ENCODE data around the gene MAP3K6. TPM values are rescaled to one million over a fixed set of nuclear protein-coding genes. Genes with fewer than 3 reads are reported as not detected.

MAP3K6 gene
- total and polyA plus RNA-seq, 4 donors: 1.3 to 8.3 (median 4.0) TPM

DNA sequence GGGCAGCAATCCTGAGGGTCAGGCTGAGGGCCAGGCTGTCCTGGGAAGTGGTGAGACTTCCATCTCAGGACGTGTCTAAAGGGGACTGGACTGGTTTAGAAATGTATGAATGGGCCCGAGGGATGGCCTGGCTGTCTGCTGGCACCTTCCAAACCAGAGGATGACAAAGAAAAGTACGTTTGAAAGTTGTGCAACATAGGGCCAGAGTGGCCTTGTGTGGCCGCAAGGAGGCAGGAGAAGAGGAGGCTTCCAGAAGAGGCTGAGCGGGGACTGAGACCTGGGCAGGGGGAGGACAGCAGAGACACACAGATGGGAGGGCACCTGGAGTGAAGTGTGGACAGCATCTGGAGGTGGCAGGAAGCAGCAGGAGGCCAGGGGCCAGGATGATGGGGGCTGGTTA is 27.5 kb downstream of the MAP3K6 start:
- Histone ChIP-seq H3K27me3 (ENCODE audit: control insufficient read depth in 4 of 4, insufficient read depth in 4 of 4, low read length in 3 of 4) (no peaks in the 10 kb centered on the region), H3K36me3 (ENCODE audit: control insufficient read depth in 4 of 4, insufficient read depth in 3 of 4, low read depth in 1 of 4, low read length in 3 of 4) (peaks cover 4 to 22% (median 16%) of the 10 kb centered on the region in 4 donors), H3K4me3 (ENCODE audit: low read depth in 1 of 3, low read length in 3 of 3) (no peak overlapping the region), H3K27ac (ENCODE audit: low read depth in 1 of 2, low read length in 2 of 2) (no peak overlapping the region), H3K4me1 (ENCODE audit: control insufficient read depth in 4 of 4, insufficient read depth in 4 of 4, low read length in 3 of 4) (no peaks in the 10 kb centered on the region), H3K9me3 (ENCODE audit: control insufficient read depth in 4 of 4, low read length in 3 of 4) (no peaks in the 10 kb centered on the region), H3K9ac (ENCODE audit: low read depth in 1 of 2, low read length in 2 of 2) (no peak overlapping the region)
- WGBS: 58% methylated on average over 5 of the region's 5 CpGs
- no peak for DNase-seq (ENCODE audit: low spot score)
- TF ChIP-seq YY1 (IDR thresholded peaks at IDR 0.05) (no peak), HNF4A (conservative IDR thresholded peaks at IDR 0.05) (no peak), RXRA (IDR thresholded peaks at IDR 0.05) (no peak), SP1 (IDR thresholded peaks at IDR 0.05) (no peak), GABPA (IDR thresholded peaks at IDR 0.05 in 1 of 2, conservative IDR thresholded peaks at IDR 0.05 in 1 of 2) (no peak), JUND (IDR thresholded peaks at IDR 0.05) (no peak), TAF1 (conservative IDR thresholded peaks at IDR 0.05) (no peak)
- TF ChIP-seq, protein P1, sequence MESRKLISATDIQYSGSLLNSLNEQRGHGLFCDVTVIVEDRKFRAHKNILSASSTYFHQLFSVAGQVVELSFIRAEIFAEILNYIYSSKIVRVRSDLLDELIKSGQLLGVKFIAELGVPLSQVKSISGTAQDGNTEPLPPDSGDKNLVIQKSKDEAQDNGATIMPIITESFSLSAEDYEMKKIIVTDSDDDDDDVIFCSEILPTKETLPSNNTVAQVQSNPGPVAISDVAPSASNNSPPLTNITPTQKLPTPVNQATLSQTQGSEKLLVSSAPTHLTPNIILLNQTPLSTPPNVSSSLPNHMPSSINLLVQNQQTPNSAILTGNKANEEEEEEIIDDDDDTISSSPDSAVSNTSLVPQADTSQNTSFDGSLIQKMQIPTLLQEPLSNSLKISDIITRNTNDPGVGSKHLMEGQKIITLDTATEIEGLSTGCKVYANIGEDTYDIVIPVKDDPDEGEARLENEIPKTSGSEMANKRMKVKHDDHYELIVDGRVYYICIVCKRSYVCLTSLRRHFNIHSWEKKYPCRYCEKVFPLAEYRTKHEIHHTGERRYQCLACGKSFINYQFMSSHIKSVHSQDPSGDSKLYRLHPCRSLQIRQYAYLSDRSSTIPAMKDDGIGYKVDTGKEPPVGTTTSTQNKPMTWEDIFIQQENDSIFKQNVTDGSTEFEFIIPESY (IDR thresholded peaks at IDR 0.05): no peak
- TF ChIP-seq, protein P2, sequence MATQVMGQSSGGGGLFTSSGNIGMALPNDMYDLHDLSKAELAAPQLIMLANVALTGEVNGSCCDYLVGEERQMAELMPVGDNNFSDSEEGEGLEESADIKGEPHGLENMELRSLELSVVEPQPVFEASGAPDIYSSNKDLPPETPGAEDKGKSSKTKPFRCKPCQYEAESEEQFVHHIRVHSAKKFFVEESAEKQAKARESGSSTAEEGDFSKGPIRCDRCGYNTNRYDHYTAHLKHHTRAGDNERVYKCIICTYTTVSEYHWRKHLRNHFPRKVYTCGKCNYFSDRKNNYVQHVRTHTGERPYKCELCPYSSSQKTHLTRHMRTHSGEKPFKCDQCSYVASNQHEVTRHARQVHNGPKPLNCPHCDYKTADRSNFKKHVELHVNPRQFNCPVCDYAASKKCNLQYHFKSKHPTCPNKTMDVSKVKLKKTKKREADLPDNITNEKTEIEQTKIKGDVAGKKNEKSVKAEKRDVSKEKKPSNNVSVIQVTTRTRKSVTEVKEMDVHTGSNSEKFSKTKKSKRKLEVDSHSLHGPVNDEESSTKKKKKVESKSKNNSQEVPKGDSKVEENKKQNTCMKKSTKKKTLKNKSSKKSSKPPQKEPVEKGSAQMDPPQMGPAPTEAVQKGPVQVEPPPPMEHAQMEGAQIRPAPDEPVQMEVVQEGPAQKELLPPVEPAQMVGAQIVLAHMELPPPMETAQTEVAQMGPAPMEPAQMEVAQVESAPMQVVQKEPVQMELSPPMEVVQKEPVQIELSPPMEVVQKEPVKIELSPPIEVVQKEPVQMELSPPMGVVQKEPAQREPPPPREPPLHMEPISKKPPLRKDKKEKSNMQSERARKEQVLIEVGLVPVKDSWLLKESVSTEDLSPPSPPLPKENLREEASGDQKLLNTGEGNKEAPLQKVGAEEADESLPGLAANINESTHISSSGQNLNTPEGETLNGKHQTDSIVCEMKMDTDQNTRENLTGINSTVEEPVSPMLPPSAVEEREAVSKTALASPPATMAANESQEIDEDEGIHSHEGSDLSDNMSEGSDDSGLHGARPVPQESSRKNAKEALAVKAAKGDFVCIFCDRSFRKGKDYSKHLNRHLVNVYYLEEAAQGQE (IDR thresholded peaks at IDR 0.05): no peak
- TF ChIP-seq, protein P3, sequence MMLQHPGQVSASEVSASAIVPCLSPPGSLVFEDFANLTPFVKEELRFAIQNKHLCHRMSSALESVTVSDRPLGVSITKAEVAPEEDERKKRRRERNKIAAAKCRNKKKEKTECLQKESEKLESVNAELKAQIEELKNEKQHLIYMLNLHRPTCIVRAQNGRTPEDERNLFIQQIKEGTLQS (IDR thresholded peaks at IDR 0.05): no peak

DNA sequence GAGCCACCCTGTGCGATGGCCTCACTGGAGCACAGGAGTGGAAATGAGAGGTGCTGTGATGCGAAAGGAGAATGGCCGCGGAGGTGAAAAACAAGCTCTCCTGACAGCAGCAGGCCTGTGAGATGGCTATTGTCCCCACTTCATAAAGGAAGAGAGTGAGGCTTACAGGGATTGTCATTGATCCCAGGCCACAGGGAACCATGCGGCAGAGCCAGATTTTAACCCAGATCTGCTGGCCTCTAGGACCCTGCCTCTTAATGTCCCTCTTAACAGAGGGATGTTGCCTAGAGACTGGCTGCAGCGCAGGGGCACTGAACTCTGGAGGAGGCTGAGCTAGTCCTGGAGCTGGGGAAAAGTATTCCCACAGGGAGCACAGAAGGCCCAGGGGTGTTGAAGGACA is 28.0 kb downstream of the MAP3K6 start:
- 96% methylated on average over 6 of the region's 6 CpGs for WGBS
- H3K27me3 ChIP-seq (ENCODE audit: control insufficient read depth in 4 of 4, insufficient read depth in 4 of 4, low read length in 3 of 4): no peaks in the 10 kb centered on the region
- TF ChIP-seq, protein P1 (IDR thresholded peaks at IDR 0.05): no peak
- TF ChIP-seq TAF1 (conservative IDR thresholded peaks at IDR 0.05) (no peak), RXRA (IDR thresholded peaks at IDR 0.05) (no peak), RAD21 (IDR thresholded peaks at IDR 0.05) (no peak), HNF4A (conservative IDR thresholded peaks at IDR 0.05) (no peak), SP1 (IDR thresholded peaks at IDR 0.05) (no peak)
- TF ChIP-seq, protein P4, sequence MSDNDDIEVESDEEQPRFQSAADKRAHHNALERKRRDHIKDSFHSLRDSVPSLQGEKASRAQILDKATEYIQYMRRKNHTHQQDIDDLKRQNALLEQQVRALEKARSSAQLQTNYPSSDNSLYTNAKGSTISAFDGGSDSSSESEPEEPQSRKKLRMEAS (IDR thresholded peaks at IDR 0.05): no peak
- no peaks in the 10 kb centered on the region for H3K4me1 ChIP-seq (ENCODE audit: control insufficient read depth in 4 of 4, insufficient read depth in 4 of 4, low read length in 3 of 4)
- no peak overlapping the region for H3K4me3 ChIP-seq (ENCODE audit: low read depth in 1 of 3, low read length in 3 of 3)
- peaks cover 5 to 26% (median 19%) of the 10 kb centered on the region in 4 donors for H3K36me3 ChIP-seq (ENCODE audit: control insufficient read depth in 4 of 4, insufficient read depth in 3 of 4, low read depth in 1 of 4, low read length in 3 of 4)
- no peak overlapping the region for H3K9ac ChIP-seq (ENCODE audit: low read depth in 1 of 2, low read length in 2 of 2)
- no peak overlapping the region for H3K27ac ChIP-seq (ENCODE audit: low read depth in 1 of 2, low read length in 2 of 2)
- no peak for DNase-seq (ENCODE audit: low spot score)
- H3K9me3 ChIP-seq (ENCODE audit: control insufficient read depth in 4 of 4, low read length in 3 of 4): no peaks in the 10 kb centered on the region

Data from liver (tissue), 9 donors.